ENCODE data around the gene SEMA3C. TPM values are rescaled to one million over a fixed set of nuclear protein-coding genes. Genes with fewer than 3 reads are reported as not detected.

The SEMA3C gene
- total RNA-seq, 4 donors from 2014 or later = 117 to 181 (median 158) TPM

- no peaks in the 10 kb centered on the region for H3K27me3 ChIP-seq
- H3K9me3 ChIP-seq = no peaks in the 10 kb centered on the region
- peak overlapping the region in 2 of 4 donors; percentile 8 to 64 for H3K27ac ChIP-seq (replicated peaks in 1 of 4)
- no peak overlapping the region for H3K4me3 ChIP-seq
- TF ChIP-seq POLR2AphosphoS5 (IDR thresholded peaks at IDR 0.05) (no peak), EP300 (IDR thresholded peaks at IDR 0.05) (no peak), POLR2A (IDR thresholded peaks at IDR 0.05; ENCODE audit: low read depth) (no peak)
- TF ChIP-seq, protein P1, sequence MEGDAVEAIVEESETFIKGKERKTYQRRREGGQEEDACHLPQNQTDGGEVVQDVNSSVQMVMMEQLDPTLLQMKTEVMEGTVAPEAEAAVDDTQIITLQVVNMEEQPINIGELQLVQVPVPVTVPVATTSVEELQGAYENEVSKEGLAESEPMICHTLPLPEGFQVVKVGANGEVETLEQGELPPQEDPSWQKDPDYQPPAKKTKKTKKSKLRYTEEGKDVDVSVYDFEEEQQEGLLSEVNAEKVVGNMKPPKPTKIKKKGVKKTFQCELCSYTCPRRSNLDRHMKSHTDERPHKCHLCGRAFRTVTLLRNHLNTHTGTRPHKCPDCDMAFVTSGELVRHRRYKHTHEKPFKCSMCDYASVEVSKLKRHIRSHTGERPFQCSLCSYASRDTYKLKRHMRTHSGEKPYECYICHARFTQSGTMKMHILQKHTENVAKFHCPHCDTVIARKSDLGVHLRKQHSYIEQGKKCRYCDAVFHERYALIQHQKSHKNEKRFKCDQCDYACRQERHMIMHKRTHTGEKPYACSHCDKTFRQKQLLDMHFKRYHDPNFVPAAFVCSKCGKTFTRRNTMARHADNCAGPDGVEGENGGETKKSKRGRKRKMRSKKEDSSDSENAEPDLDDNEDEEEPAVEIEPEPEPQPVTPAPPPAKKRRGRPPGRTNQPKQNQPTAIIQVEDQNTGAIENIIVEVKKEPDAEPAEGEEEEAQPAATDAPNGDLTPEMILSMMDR (IDR thresholded peaks at IDR 0.05) = no peak
- no peak for DNase-seq (ENCODE audit: extremely low spot score)
- peaks cover 10 to 31% (median 22%) of the 10 kb centered on the region in 4 donors for H3K4me1 ChIP-seq
- WGBS = 92% methylated on average over 3 of the region's 3 CpGs
- intact Hi-C loops (cut with DNase I) = no loop called here
- H3K36me3 ChIP-seq = no peaks in the 10 kb centered on the region
Observed at GRCh38 chr7:80940539-80941207, 21.8 kb upstream of the SEMA3C start.

DNA sequence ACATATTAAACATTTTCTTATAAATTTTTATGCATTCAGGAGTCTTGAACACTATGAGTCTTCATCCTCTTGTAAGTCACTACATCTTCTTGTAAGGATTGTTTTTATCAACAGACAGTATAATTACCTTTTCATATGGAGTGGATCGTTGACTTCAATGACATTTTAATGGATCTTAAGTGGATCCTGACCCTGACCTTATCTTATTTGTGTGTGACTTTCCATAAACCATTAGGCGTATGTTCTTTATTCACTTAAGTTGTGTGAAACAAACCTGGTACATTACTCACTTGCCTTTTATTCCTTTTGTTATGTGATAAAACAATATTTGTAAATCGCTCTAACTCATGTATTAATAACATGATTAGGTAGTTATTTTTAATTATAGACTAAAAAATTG, 18.5 kb upstream of the SEMA3C start:
- 88% methylated on average over 3 of the region's 3 CpGs for WGBS
- H3K27me3 ChIP-seq = no peaks in the 10 kb centered on the region
- peaks cover 5 to 19% (median 16%) of the 10 kb centered on the region in 4 donors for H3K4me1 ChIP-seq
- H3K9me3 ChIP-seq = no peaks in the 10 kb centered on the region
- intact Hi-C loops (cut with DNase I) = no loop called here
- no peak overlapping the region for H3K27ac ChIP-seq (replicated peaks in 1 of 4)
- H3K36me3 ChIP-seq = no peaks in the 10 kb centered on the region
- no peak for TF ChIP-seq EP300 (IDR thresholded peaks at IDR 0.05)
- no peak for TF ChIP-seq POLR2A (IDR thresholded peaks at IDR 0.05; ENCODE audit: low read depth)
- DNase-seq (ENCODE audit: extremely low spot score) = no peak
- no peak overlapping the region for H3K4me3 ChIP-seq

GRCh38 chr7:80935991-80936780, 17.3 kb upstream of the SEMA3C start:
- H3K27ac ChIP-seq (replicated peaks in 1 of 4) = no peak overlapping the region
- H3K9me3 ChIP-seq = no peaks in the 10 kb centered on the region
- DNase-seq (ENCODE audit: extremely low spot score) = no peak
- peaks cover 0 to 7% (median 4%) of the 10 kb centered on the region in 4 donors for H3K4me1 ChIP-seq
- 96% methylated on average over 5 of the region's 5 CpGs for WGBS
- no peak for TF ChIP-seq EP300 (IDR thresholded peaks at IDR 0.05)
- H3K4me3 ChIP-seq = no peak overlapping the region
- H3K27me3 ChIP-seq = no peaks in the 10 kb centered on the region
- no peaks in the 10 kb centered on the region for H3K36me3 ChIP-seq
- intact Hi-C loops (cut with DNase I) = no loop called here

DNA sequence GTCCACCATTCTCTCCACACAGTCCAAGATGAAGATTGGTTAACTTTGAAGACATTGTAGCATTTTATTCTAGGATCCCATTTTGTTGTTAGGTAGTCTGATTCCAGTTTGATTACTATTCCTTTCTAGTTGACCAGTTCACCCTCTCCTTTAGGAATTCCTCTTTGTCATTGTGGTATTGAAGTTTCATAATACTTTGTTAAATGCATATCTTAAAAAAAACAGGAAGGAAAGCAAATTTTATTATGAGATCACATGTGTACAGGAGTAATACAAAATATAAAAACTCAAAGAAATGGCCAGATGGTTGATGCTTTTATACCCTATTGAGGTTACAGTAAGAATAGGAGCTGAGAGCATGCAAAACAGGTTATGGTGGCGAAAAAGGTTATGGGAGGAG, 15.5 kb upstream of the SEMA3C start:
- WGBS = 96% methylated on average over 1 of the region's 1 CpG
- H3K27me3 ChIP-seq = no peaks in the 10 kb centered on the region
- TF ChIP-seq, protein P1 (IDR thresholded peaks at IDR 0.05) = no peak
- TF ChIP-seq POLR2AphosphoS5 (IDR thresholded peaks at IDR 0.05) (no peak), POLR2A (IDR thresholded peaks at IDR 0.05; ENCODE audit: low read depth) (no peak), EP300 (IDR thresholded peaks at IDR 0.05) (no peak)
- no peak overlapping the region for H3K27ac ChIP-seq (replicated peaks in 1 of 4)
- H3K36me3 ChIP-seq = no peaks in the 10 kb centered on the region
- DNase-seq (ENCODE audit: extremely low spot score) = no peak
- no peaks in the 10 kb centered on the region for H3K9me3 ChIP-seq
- no peaks in the 10 kb centered on the region for H3K4me1 ChIP-seq
- no peak overlapping the region for H3K4me3 ChIP-seq
- intact Hi-C loops (cut with DNase I) = no loop called here

- Histone ChIP-seq H3K27me3 (no peaks in the 10 kb centered on the region), H3K27ac (replicated peaks in 1 of 4) (no peak overlapping the region), H3K9me3 (no peaks in the 10 kb centered on the region), H3K36me3 (no peaks in the 10 kb centered on the region), H3K4me1 (no peaks in the 10 kb centered on the region), H3K4me3 (no peak overlapping the region)
- DNase-seq (ENCODE audit: extremely low spot score) = no peak
- TF ChIP-seq, protein P1 (IDR thresholded peaks at IDR 0.05) = no peak
- no peak for TF ChIP-seq EP300 (IDR thresholded peaks at IDR 0.05)
- no peak for TF ChIP-seq POLR2A (IDR thresholded peaks at IDR 0.05; ENCODE audit: low read depth)
- intact Hi-C loops (cut with DNase I) = no loop called here
Observed at GRCh38 chr7:80932536-80932935, 13.7 kb upstream of the SEMA3C start.
